ENCODE results near the gene HS1BP3.
A peak's percentile ranks its signal among the peaks of the same experiment; 100 is the strongest.

Gene HS1BP3

DNA sequence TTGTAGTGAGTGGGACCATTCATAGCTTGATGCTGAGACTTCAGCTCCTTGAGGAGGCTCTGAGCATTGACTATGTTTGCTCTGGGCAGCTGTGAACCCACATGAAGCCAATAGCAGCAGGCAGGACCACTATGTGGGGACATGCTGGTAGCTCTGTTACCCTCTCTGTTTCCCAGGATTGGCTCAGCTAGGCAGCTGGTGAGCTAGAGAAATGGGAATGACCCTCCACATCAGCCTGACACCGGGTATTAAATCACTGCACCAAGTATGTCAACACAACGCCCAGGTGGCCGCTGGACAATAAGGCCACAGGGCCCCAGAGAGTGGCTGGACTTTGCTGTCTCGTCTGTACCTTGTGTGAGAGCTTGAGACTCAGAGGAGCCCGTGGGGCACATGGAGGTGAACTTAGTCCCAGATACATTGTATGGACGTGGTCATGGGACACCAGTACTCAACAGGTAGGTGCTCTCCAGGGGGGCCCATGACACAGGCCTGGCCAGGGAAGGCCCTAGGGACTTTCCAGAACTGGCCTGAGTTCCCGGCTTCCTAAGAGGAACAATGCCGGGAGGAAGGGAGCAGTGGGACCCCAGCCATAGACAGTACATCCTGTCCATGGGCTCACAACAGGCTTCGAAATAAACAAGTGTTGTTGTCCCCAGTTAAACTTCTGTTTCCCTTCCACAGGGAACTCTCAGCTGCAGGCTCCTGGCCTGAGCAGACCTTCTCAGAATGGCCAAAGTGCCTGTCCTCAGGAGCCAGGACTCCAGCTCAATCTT, 35.2 kb downstream of the HS1BP3 start:
- no peak for TF ChIP-seq CTCF (conservative IDR thresholded peaks at IDR 0.05; ENCODE audit: low read depth, low read length)
- DNase-seq (ENCODE audit: low read depth): no peak
- H3K4me3 ChIP-seq (ENCODE audit: low read depth, low read length): no peak overlapping the region

DNA sequence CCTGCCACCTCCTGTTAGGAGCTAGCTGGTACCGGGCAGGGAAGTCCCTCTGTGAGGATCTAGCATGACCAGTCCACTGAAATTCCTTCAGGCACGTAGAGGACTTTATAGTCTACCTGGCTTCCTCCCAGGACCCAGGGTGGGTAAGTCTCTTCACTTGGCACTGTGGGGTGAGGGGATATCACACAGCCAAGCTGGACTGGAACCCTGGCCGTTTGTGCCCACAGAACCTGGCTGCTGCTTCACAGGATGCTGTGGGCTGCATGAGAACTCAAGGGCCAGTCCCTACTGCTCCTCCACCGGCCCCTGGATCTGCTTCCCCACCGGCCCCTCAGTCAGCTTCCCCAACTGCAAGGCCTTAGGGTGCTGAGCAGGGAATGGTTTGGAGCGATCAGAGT, 35.8 kb downstream of the HS1BP3 start:
- peak; percentile 13 for TF ChIP-seq CTCF (conservative IDR thresholded peaks at IDR 0.05; ENCODE audit: low read depth, low read length)
- H3K4me3 ChIP-seq (ENCODE audit: low read depth, low read length): no peak overlapping the region
- no peak for DNase-seq (ENCODE audit: low read depth)

GRCh38 chr2:20614201-20615067, 36.5 kb downstream of the HS1BP3 start:
- no peak overlapping the region for H3K4me3 ChIP-seq (ENCODE audit: low read depth, low read length)
- TF ChIP-seq CTCF (conservative IDR thresholded peaks at IDR 0.05; ENCODE audit: low read depth, low read length): no peak
- DNase-seq (ENCODE audit: low read depth): peak; percentile 80

- DNase-seq (ENCODE audit: low read depth): no peak
- TF ChIP-seq CTCF (conservative IDR thresholded peaks at IDR 0.05; ENCODE audit: low read depth, low read length): no peak
- H3K4me3 ChIP-seq (ENCODE audit: low read depth, low read length): no peak overlapping the region
Observed at GRCh38 chr2:20612925-20613916, 37.7 kb downstream of the HS1BP3 start.

GRCh38 chr2:20611844-20612356, 39.0 kb downstream of the HS1BP3 start:
- DNase-seq (ENCODE audit: low read depth): no peak
- no peak for TF ChIP-seq CTCF (conservative IDR thresholded peaks at IDR 0.05; ENCODE audit: low read depth, low read length)
- no peak overlapping the region for H3K4me3 ChIP-seq (ENCODE audit: low read depth, low read length)

- H3K4me3 ChIP-seq (ENCODE audit: low read depth, low read length): no peak overlapping the region
- peak; percentile 99 for DNase-seq (ENCODE audit: low read depth)
- TF ChIP-seq CTCF (conservative IDR thresholded peaks at IDR 0.05; ENCODE audit: low read depth, low read length): no peak
Observed at GRCh38 chr2:20611077-20611843, 39.6 kb downstream of the HS1BP3 start.

Measured in choroid plexus epithelial cell (primary cell).